ENCODE data around the gene ADAMTS17.

- no peak for TF ChIP-seq CTCF (IDR thresholded peaks at IDR 0.05)
- no peak for TF ChIP-seq POLR2A (IDR thresholded peaks at IDR 0.05)
These were observed 111.0 kb downstream of the ADAMTS17 start for GRCh38 chr15:100230784-100231183.

Measured in right lobe of liver (tissue), 4 donors.